Mesenteric fat pad (tissue), 1 donor: Measurements from ENCODE around the gene ACOT9. TPM values are rescaled to one million over a fixed set of nuclear protein-coding genes. Genes with fewer than 3 reads are reported as not detected.
"Not testable (repeated sequence)": the region's sequence is repeated elsewhere in the genome, so short reads cannot be mapped to it uniquely, and the experiment has no call there.

ENCODE experiments used
- DNase-seq: peaks from one replicate; pipeline ENCODE4 v3.0.0-alpha.2; 2020; ENCODE audit warnings: low spot score
- total RNA-seq: library from RNA; stranded (reverse); fragmentation: NEBNext Ultra II Directional; extraction: Animal tissue kit (Norgen Biotek cat#: 25700); gene quantifications from one replicate; pipeline ENCODE4 v1.2.1, GENCODE V29; 2021
- donor health status: DM: yes; HTN: yes; CAD: no.

Gene ACOT9
- total RNA-seq, 1 donor from 2014 or later = 52.0 TPM

DNA sequence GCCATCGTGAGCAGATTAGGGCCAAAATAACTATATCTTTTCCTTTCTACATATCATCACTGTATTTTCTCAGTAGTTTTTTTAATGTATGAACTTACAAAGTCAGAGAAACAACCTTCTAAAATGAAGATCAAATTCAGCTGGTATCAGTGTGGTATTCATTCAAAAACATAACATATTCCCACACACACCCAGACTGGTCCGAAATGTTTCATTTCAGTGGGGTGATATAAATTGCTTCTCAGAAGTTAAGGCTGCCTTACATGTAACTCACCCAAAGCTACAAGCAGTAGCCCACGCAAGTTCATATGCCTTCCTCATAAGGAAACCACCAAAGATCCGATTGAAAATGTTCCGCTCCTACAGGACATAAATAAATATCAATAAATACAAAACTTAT, 37.8 kb downstream of the ACOT9 start:
- no peak for DNase-seq

DNA sequence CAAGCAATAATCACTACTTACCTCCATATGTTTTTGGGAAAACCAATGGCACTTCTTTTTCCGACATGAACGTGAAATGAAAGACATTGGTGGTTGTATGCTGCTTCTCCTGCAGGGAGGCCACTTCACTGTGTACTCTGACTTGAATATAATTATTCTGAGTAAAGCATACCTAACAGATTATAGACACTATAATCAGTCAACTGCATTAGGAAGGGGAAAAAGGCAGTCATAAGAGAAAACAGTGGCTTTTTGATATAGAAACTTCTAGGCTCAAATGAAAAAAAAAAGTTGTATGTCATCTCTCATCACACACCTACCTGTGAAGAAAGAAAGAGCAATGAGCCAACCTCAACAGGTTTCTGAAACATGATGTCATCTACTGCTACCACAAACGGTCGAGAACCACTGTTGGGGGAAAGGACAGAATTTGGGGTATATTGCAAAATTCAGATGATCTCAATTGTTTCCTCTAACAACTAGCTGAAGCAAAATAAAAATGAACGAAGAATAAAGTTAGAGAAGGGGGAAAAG, 38.3 kb downstream of the ACOT9 start:
- DNase-seq = no peak

DNA sequence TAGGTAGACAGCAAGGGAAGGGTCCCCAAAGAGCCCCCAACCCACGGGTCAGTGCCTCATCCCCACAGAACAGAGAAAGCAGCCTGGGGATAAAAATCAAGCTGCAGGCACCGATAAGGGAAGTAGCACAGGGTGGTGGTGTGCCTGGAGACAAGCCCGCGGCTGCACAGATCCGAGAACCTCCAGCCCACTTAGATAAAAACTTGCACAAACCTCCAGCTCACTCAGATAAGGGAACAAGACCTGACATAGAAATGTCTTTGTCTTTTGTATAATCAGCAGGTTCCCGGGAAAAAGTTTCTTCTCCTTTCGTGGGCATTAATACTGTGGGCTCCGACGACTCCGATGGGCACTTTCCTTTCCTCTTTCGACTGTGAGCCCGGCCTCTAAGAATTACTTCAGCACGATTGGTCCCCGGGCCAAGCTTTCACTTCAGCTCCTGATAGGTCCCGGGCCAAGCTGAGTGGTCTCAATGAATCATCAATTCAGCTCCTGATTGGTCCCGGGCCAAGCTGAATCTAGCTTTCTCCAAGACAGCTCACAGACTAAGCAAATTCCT, 43.4 kb downstream of the ACOT9 start:
- DNase-seq = no peak

GRCh38 chrX:23694606-23695005, 48.5 kb downstream of the ACOT9 start:
- DNase-seq = no peak

- no peak for DNase-seq
Observed at GRCh38 chrX:23692166-23692565, 50.9 kb downstream of the ACOT9 start.

DNA sequence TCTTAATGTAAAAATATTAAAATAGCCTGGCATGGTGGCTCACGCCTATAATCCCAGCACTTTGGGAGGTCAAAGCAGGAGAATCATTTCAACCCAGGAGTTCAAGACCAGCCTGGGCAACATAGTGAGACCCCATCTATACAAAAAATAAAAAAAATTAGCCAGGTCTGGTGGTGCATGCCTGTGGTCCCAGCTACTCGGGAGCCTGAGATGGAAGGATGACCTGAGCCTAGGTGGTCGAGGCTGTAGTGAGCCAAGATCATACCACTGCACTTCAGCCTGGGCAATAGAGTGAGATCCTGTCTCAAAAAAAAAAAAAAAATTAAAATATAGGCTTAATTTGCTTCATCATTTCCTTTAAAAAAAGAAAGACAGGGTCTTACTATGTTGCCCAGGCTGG, 66.6 kb downstream of the ACOT9 start:
- DNase-seq = not testable (repeated sequence)

DNA sequence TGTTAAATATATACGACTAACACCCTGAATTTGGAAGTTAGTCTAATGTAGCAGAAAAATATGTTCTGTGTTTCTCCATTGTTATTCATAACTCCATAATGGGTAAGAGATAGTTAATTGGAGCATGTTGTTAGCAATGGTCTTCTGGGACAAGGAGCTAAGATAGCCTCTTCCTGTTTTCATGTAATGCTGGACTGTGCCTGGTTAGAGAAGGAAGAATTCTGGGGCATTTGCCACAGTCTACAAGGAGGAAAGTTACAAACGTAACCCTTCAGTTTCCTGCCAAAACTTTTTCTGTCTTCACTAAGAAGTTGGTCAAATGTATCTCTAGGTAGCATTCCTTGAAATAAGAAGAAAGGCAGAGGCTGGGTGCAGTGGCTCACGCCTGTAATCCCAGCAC, 70.0 kb downstream of the ACOT9 start:
- no peak for DNase-seq

- DNase-seq = no peak
Observed at GRCh38 chrX:23670528-23670927, 72.5 kb downstream of the ACOT9 start.

GRCh38 chrX:23668335-23668734, 74.7 kb downstream of the ACOT9 start:
- DNase-seq = no peak

GRCh38 chrX:23667239-23668177, 75.6 kb downstream of the ACOT9 start, which contains the start of gene PRDX4:
TSS of gene PRDX4 (plus strand) at chrX:23667493. CDS start at chrX:23667571, 78 bp downstream.
- peak; percentile 96 for DNase-seq

- no peak for DNase-seq
Observed at GRCh38 chrX:23666282-23666681, 76.8 kb downstream of the ACOT9 start.

- DNase-seq = no peak
Observed at GRCh38 chrX:23664496-23664895, 78.6 kb downstream of the ACOT9 start.

- no peak for DNase-seq
Observed at GRCh38 chrX:23662853-23663252, 80.2 kb downstream of the ACOT9 start.

DNA sequence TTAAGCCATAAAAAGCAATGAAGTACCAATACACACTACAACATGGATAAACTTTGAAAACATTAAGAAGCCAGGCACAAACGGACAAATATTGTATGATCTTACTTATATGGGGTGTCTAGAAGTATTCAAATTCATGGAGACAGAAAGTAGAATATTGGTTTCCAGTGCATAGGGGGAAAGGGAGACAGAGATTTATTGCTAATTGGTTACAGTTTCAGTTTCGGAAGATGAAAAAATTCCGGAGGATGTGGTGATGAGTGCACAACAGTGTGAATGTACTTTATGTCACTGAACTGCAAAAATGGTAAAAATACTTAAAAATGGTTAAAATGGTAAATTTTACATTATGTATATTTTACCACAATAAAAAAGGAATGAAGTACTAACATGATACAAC, 80.9 kb downstream of the ACOT9 start:
- DNase-seq = no peak

- no peak for DNase-seq
Observed at GRCh38 chrX:23661671-23662070, 81.4 kb downstream of the ACOT9 start.

- DNase-seq = no peak
Observed at GRCh38 chrX:23660766-23661132, 82.3 kb downstream of the ACOT9 start.

DNA sequence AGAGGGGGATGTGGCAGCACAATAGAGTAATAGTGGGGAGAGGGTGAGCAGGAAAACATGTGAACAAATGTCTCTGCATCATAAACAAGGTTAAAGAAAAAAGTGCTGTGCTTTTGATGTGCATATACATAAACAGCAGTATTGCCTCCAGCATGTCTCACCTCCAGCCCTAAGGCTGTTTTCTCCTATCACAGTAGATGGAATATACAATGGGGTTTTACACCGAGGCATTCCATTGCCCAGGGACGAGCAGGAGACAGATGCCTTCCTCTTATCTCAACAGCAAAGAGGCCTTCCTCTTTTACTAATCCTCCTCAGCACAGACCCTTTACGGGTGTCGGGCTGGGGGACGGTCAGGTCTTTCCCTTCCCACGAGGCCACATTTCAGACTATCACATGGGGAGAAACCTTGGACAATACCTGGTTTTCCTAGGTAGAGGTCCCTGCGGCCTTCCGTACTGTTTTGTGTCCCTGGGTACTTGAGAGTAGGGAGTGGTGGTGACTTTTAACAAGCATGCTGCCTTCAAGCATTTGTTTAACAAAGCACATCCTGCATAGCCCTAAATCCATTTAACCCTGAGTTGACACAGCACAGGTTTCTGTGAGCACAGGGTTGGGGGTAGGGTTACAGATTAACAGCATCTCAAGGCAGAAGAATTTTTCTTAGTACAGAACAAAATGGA, 82.9 kb downstream of the ACOT9 start:
- not testable (repeated sequence) for DNase-seq

DNA sequence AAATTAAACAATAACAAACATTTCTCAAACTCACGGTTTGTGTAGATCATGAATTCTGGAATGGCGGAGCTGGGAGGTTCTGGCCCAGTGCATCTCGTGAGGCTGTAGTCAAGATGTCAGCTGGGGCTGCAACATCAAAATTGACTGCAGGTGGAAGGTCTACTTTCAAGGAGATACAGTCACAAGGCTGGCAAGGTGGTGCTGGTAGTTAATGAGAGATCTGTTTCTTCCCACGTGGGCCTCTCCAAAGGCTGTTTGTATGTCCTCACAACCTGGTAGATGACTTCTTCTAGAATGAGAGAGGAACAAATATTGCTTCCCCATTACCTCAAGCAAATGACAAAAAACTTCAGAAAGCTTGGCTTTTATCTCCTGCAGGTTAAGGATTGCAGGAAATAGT, 83.7 kb downstream of the ACOT9 start:
- DNase-seq = no peak

DNA sequence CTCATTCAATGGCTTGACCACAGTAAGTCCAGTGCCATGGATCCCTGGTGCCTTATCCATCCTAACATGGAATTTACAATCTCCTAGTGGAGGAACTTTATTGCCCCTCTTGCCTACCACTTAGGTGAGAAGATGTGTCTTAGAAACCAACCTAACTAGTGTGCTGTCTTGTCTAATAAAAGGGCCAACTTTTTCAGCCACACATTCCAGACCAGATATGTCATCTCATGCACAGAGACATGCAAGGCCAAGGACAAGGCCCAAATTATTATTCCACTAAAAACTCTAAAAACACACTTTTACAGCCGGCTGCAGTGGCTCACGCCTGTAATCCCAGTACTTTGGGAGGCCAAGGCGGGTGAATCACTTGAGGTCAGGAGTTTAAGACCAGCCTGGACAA, 86.4 kb downstream of the ACOT9 start:
- no peak for DNase-seq

DNA sequence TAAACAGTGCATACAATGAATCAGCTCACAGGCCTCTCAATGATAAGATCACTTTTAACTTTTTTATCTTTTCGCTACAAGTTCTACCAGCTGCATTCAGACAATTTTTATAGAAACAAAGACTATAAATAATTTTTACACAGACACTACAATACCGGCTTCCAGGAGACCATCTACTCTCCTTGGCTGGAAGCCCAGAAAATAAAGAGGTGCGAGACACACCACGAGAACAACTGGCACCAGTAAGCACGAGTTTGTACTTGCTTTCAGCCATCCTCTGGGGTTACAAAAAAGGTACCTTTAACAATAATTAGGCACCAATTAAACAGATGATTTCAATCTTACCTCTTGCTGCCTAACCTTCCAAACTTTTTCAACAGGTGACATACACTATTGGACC, 87.0 kb downstream of the ACOT9 start:
- no peak for DNase-seq
